Progenitor cell of endocrine pancreas (in vitro differentiated cells): Measurements from ENCODE around the gene MYO1E. TPM values are rescaled to one million over a fixed set of nuclear protein-coding genes. Genes with fewer than 3 reads are reported as not detected.

Experiments used
- DNase-seq: peaks from one replicate; pipeline ENCODE4 v3.0.0; 2021; ENCODE audit warnings: low spot score; ENCODE audit not compliant: unreplicated experiment
- H3K27ac Mint-ChIP-seq: 2 replicates; pipeline ENCODE4 v1.8.0; 2021; ENCODE audit warnings: mild to moderate bottlenecking, moderate library complexity, mixed read lengths
- H3K27me3 Mint-ChIP-seq: 2 replicates; pipeline ENCODE4 v1.8.0; 2021; ENCODE audit warnings: mixed read lengths
- H3K36me3 Mint-ChIP-seq: 2 replicates; pipeline ENCODE4 v1.8.0; 2022; ENCODE audit warnings: mixed read lengths; ENCODE audit not compliant: insufficient read depth
- H3K4me1 Mint-ChIP-seq: 2 replicates; pipeline ENCODE4 v1.8.0; 2021; ENCODE audit warnings: low read depth, mixed read lengths
- H3K4me3 Mint-ChIP-seq: 2 replicates; pipeline ENCODE4 v1.8.0; 2021; ENCODE audit warnings: low read depth, mild to moderate bottlenecking, moderate library complexity, mixed read lengths
- H3K9me3 Mint-ChIP-seq: 2 replicates; pipeline ENCODE4 v1.8.0; 2021; ENCODE audit warnings: low read depth, mixed read lengths
- total RNA-seq: library from RNA; stranded (reverse); gene quantifications from 2 replicates; pipeline ENCODE4 v1.2.1, GENCODE V29; 2021
- TF ChIP-seq, protein P1 (sequence below): fragments of 200-600 bp; sonication (generic); IDR thresholded peaks from one replicate; pipeline ENCODE4 v1.5.0; 2021; ENCODE audit warnings: antibody characterized with exemption, mild to moderate bottlenecking; ENCODE audit not compliant: unreplicated experiment

Gene MYO1E
- total RNA-seq, 1 donor from 2014 or later, result 40.4 TPM

DNA sequence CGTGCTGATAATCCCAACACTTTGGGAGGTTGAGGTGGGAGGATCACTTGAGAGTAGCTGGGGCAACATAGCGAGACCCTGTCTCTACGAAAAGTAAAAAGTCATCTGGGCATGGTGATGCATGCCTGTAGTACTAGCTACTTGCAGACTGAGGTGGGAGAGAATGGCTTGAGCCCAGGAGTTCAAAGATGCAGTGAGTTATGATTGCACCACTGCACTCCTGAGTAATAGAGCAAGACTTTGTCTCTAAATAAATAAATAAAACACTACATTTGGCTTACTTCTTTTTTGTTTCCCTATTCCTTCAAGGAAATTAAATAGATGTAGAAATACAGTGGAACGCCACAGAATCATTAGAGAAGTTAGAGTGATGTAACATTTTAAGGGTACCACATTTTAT lies 186.2 kb downstream of the MYO1E start:
- Mint-ChIP-seq H3K27me3 (no peaks in the 10 kb centered on the region), H3K36me3 (peaks cover 39% of the 10 kb centered on the region), H3K9me3 (peaks cover 9% of the 10 kb centered on the region)

DNA sequence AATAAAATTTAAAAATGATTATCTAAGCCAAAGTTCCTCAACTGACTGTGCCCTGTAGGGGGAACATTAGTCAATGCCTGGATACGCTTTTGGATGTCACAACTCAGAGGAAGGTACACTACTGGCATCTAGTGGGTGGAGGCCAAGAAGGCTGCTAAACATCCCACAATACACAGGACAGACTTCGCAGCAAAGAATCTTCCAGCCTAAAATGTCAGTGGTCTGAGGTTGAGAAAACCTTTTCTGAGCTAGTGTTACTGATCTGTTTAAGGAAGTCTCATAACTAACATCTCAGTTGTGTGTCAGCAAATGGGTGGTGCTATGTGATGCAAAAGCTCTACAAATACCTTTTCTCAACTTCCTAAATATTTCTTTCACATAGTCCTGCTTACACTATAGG lies 186.9 kb downstream of the MYO1E start:
- no peak overlapping the region for H3K4me3 Mint-ChIP-seq
- H3K4me1 Mint-ChIP-seq, result no peaks in the 10 kb centered on the region
- H3K9me3 Mint-ChIP-seq, result peaks cover 11% of the 10 kb centered on the region
- DNase-seq, result no peak
- H3K27me3 Mint-ChIP-seq, result no peaks in the 10 kb centered on the region
- TF ChIP-seq, protein P1, sequence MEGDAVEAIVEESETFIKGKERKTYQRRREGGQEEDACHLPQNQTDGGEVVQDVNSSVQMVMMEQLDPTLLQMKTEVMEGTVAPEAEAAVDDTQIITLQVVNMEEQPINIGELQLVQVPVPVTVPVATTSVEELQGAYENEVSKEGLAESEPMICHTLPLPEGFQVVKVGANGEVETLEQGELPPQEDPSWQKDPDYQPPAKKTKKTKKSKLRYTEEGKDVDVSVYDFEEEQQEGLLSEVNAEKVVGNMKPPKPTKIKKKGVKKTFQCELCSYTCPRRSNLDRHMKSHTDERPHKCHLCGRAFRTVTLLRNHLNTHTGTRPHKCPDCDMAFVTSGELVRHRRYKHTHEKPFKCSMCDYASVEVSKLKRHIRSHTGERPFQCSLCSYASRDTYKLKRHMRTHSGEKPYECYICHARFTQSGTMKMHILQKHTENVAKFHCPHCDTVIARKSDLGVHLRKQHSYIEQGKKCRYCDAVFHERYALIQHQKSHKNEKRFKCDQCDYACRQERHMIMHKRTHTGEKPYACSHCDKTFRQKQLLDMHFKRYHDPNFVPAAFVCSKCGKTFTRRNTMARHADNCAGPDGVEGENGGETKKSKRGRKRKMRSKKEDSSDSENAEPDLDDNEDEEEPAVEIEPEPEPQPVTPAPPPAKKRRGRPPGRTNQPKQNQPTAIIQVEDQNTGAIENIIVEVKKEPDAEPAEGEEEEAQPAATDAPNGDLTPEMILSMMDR, result no peak
- H3K27ac Mint-ChIP-seq, result no peak overlapping the region
- peaks cover 42% of the 10 kb centered on the region for H3K36me3 Mint-ChIP-seq

More for the DNA sequence above, 186.2 kb downstream of the MYO1E start:
- no peak overlapping the region for H3K27ac Mint-ChIP-seq
- H3K4me3 Mint-ChIP-seq, result no peak overlapping the region
- no peak for DNase-seq
- TF ChIP-seq, protein P1, result no peak
- H3K4me1 Mint-ChIP-seq, result no peaks in the 10 kb centered on the region

DNA sequence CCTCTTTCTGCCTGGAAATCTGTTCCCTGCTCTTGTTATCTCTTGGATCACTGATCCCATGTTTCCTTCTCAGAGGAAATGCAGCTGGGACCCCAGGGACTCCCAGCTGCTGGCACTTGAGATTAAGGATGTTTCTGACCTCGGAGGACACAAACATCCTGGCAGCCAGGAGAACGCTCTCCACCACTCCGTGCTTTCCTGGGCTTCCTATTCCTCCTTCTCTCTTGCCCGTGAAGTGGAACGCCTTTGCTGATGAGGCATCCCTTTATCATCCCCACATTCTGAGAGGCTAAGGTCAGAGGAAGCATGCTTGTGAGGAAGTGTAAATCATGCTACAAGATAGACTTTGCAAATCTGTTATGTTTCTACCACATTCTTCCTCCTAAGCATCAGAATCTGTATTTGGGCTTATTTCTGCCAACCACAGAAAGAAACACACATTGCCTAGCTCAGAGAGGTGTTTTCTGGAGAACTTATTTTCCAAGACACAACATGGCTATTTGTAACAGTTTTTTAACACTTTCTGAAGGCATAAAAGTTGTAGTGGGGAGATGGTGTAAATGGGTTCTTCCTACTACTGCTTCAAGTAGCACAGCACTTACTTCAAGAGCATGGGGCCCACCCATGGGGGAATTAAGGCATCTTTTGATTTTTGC lies 191.6 kb downstream of the MYO1E start:
- H3K27ac Mint-ChIP-seq, result no peak overlapping the region
- TF ChIP-seq, protein P1, result no peak
- peaks cover 35% of the 10 kb centered on the region for H3K36me3 Mint-ChIP-seq
- peaks cover 7% of the 10 kb centered on the region for H3K9me3 Mint-ChIP-seq
- no peaks in the 10 kb centered on the region for H3K27me3 Mint-ChIP-seq
- H3K4me1 Mint-ChIP-seq, result no peaks in the 10 kb centered on the region
- H3K4me3 Mint-ChIP-seq, result no peak overlapping the region
- DNase-seq, result no peak

DNA sequence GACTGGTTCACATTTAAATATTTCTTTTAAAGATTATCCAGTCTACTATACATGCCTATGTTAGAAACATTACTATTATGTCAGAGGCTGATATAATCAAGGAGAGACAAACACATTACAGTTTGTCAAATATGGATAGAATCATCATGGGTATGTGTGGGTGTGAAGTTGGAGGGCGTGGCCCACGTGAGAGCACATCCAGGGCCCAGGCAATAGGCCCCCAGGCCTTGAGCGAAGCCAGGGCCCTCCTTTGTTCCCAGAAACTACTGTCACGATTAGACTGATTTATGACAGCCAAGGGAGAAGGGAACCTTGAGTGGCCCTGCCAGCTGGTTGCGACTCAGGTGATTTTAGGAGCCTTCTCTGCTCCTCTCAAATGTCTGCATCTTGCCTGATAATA lies 193.0 kb downstream of the MYO1E start:
- TF ChIP-seq, protein P1, result no peak
- H3K27ac Mint-ChIP-seq, result no peak overlapping the region
- H3K27me3 Mint-ChIP-seq, result no peaks in the 10 kb centered on the region
- no peak overlapping the region for H3K4me3 Mint-ChIP-seq
- peaks cover 7% of the 10 kb centered on the region for H3K9me3 Mint-ChIP-seq
- peaks cover 31% of the 10 kb centered on the region for H3K36me3 Mint-ChIP-seq
- no peak for DNase-seq
- peaks cover 4% of the 10 kb centered on the region for H3K4me1 Mint-ChIP-seq

DNA sequence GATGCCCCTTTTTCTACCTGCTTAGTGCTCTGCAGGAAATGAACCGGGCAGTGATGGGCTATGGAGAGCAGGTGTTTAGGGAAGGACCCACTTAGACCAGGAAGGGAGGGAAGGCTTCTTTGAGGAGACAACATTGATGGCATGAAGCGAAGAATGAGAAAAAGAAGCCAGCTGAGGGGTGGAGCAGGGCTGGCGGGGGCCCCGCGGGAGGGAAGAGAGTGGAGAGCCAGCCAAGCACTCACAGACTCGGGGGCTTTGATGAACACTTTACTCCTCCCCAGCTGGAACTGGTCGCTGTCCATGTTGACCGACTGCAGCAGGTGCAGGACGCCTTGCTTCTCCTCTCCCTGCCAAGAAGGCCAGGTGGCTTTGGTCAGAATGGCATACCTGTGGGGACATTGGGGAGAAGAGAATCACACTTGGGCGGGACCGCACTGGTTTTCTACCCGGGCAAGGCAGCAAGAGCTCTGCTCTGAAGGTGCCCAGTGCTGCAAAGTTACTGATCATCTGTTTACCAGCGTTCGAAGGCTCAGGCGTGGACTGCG lies 194.4 kb downstream of the MYO1E start:
- Mint-ChIP-seq H3K27ac (no peak overlapping the region), H3K4me3 (no peak overlapping the region), H3K4me1 (peaks cover 4% of the 10 kb centered on the region), H3K36me3 (peaks cover 22% of the 10 kb centered on the region), H3K27me3 (no peaks in the 10 kb centered on the region), H3K9me3 (peaks cover 11% of the 10 kb centered on the region)
- TF ChIP-seq, protein P1, result no peak
- no peak for DNase-seq
